Stimulated activated CD4-positive, alpha-beta T cell treated with anti-CD3 and anti-CD28 coated beads, TNF-alpha, amount 100 ng/mL, for 48 hours (primary cell): ENCODE data around the gene KDM3A.

Source experiments
- DNase-seq, 3 donors: peaks; one replicate each; pipeline ENCODE4 v3.0.0-alpha.2; 2020; ENCODE audit warnings: low read depth in 3 of 3

KDM3A gene, protein sequence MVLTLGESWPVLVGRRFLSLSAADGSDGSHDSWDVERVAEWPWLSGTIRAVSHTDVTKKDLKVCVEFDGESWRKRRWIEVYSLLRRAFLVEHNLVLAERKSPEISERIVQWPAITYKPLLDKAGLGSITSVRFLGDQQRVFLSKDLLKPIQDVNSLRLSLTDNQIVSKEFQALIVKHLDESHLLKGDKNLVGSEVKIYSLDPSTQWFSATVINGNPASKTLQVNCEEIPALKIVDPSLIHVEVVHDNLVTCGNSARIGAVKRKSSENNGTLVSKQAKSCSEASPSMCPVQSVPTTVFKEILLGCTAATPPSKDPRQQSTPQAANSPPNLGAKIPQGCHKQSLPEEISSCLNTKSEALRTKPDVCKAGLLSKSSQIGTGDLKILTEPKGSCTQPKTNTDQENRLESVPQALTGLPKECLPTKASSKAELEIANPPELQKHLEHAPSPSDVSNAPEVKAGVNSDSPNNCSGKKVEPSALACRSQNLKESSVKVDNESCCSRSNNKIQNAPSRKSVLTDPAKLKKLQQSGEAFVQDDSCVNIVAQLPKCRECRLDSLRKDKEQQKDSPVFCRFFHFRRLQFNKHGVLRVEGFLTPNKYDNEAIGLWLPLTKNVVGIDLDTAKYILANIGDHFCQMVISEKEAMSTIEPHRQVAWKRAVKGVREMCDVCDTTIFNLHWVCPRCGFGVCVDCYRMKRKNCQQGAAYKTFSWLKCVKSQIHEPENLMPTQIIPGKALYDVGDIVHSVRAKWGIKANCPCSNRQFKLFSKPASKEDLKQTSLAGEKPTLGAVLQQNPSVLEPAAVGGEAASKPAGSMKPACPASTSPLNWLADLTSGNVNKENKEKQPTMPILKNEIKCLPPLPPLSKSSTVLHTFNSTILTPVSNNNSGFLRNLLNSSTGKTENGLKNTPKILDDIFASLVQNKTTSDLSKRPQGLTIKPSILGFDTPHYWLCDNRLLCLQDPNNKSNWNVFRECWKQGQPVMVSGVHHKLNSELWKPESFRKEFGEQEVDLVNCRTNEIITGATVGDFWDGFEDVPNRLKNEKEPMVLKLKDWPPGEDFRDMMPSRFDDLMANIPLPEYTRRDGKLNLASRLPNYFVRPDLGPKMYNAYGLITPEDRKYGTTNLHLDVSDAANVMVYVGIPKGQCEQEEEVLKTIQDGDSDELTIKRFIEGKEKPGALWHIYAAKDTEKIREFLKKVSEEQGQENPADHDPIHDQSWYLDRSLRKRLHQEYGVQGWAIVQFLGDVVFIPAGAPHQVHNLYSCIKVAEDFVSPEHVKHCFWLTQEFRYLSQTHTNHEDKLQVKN (N-terminal part only)

GRCh38 chr2:86440631-86441391 is at the start of gene KDM3A:
Gene KDM3A (plus strand): TSS chr2:86441371. CDS start chr2:86442048, 677 bp downstream.
- peak; percentile 98 to 99 (median 98) for DNase-seq

DNA sequence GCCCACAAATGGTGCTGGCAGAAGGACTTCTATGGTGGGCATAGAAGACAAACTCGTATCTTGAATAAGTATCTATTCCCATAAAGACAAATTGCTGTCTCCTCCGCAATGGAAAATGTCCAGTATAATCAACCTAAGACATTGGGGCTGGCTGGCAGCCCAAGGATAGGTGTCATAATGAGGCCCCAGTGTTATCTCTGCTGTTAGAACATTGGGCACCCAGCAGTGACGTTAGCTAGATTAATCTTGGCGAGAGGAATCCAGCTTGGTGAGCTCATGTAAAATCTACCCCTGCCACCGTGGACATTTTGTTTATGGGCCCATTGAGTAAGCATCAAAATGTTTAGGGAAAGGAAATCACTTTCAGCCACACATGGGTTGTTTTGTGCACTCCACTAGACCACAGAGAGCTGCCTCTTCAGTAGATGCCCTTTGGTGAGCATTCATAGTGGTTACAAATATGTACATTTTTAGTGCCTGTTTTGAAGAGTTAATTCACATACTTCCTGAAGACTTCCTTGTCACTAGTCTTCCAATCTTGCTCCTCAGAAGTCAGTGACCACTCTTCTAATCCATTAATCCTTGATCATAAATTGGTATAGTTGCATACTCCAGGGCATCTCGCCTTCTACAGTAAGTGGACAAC is 48.2 kb upstream of the KDM3A start:
- no peak for DNase-seq

DNA sequence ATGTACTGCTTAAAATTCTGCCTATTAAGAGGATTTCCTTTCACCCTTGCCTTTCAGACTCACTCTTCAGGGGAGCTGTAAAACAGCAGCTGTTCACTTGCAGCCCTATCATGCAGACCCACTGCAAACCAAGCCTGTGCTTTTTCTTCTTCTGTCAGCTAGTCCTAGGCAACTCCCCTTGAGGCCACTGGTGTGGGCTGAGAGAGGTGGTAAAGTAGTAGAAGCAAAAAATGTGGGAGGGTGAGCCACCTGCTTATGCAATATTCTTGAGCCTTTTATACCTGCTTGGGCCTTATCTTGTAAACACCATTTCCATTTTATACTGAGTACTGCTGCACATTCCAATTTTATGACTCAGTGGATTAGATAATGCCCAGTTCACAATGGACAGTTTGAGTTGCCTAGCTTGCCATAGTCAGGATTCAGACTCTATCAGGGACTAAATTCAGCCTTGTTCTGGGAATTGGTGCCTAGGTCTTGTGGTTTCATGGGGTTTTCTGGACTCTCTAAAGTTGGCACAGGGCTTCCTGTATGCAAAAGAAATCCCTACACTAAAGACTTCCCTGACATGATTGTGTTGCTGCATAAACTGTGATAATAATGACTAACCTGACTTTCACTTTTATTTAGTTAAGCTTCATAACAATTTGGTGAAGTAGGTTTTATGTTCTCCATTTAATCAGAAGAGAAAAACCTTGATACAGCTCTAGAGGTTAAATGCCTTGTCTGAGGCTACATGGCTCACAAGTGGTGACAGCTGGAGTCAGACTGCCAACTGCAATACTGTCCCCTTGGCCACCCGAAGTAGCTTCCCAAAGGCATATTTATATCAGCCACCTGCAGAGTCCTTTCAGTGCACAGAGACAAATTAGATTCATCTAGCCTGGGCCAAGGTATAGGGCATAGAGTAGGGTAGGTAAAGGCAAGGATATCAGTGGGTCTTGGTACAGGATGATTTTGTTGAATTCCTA is 47.4 kb upstream of the KDM3A start:
- no peak for DNase-seq

- DNase-seq, result no peak
These were observed 44.8 kb upstream of the KDM3A start for GRCh38 chr2:86396291-86396785.

GRCh38 chr2:86397986-86398385 is 43.2 kb upstream of the KDM3A start:
- no peak for DNase-seq

DNA sequence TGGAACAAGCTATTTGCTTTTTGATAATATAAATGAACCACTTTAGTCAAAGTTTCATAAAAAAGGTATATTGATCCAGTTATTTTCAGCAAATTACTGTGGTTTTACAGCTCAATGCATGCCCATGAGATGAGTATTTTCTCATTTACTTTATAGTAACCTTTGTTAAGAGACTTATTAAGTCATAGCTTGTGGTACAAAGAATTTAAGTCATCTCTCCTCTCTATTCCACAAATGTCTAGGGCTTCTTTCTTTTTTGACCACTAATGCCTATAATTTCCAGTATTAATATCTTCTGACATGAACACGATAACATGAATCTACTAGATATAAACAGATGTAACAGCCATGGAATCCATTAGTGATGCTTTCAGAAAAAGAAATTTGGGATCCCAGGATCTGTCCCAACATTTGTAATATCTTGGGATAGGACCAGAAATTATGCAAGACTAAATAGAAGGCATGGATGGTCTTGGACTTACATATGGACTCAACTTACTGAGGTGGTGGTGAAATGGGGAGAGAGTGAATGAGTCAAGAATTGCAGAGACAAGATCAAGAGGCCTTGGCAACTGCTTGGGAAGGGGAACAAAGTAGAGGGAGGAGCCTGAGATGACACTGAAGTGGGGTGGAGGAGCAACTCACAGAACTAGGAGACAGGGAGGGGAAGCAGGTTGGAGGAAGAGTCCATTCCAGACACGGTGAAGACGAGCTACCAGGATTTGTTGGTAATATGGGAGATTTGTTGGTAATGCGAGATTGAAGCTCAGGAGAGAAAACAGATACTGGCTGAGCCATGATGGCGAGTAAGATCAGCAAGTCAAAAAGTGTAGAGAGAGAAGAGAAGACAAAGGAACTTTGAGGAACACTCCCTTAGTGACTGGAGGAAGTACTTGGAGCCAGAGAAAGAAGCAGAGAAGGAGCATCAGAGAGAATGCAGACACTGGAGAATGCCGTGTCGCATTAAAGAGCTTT is 42.4 kb upstream of the KDM3A start:
- DNase-seq, result no peak

DNA sequence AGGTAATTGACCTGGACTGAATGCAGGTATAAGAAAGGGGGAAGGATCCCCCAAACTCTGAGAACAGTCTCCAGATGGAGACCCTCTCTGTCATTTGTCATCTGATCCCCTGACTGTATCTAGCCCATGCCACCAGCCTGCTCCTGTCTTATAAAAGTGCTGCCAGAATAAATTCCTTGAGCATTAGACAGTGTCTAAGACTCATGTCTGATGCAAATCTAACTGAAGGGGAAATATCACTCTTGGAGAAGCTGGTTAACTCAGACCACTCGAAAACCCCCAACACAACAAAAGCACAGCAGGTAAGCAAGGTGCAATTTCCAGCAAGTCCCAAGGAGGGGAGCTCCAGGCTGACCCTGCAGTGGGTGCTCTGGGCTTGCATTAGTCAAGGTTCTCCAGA is 40.9 kb upstream of the KDM3A start:
- DNase-seq, result no peak

DNA sequence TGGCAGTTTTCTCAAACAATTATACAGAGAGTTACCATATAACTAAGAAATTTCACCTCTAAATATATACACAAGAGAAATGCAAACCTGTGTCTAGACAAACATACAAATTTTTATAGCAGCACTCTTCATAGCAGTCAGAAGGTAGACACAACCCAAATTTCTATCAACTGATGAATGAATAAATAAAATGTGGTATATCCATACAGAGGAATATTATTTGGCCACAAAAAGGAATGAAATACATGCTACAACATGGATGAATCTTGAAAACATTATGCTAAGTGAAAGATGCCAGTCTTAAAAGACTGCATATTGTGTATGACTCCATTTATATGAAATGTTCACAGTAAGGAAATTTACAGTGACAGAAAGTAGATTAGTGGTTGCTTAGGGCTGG is 30.6 kb upstream of the KDM3A start:
- no peak for DNase-seq

- no peak for DNase-seq
These were observed 29.8 kb upstream of the KDM3A start for GRCh38 chr2:86411396-86411795.

GRCh38 chr2:86412007-86412406 is 29.2 kb upstream of the KDM3A start:
- no peak for DNase-seq

DNA sequence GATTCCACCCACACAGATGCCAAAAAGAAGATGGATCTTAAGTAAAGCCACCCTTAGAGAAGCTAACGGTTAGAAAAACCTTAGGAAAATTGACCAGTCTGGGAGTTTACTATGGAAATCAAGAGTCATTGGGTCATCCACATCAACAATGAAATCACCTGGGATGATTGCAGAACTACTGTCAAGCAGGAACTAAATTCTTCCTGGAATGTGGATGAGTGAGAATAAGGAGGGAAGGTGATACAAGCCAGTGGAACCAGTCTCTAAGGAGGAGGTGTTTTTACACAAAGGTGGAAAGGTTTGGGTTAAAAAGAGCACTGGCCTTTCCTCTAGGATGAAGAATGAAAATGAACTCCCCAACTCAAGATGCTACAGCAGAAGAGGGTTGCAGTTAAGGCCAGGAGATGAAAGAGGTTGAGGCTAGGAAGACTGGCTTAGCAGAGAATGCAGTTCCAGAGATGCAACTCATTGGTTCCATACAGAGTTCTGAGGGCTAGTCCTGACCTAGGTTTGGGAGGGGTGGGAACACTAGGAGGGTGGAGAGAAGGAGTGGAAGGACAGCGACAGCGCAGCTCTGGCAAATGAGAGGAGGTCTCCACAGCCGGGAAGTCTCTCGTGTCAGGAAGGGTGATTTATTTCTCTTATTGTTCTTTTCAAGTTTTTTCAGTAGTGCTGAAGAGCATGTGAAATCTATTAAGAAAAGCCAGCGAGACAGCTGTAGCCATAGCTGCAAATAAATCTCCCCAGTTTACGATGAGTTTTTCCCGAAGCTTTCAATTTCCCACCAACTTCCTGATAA is 27.7 kb upstream of the KDM3A start:
- no peak for DNase-seq

- DNase-seq, result no peak
These were observed 26.2 kb upstream of the KDM3A start for GRCh38 chr2:86414996-86415395.

- no peak for DNase-seq
These were observed 25.0 kb upstream of the KDM3A start for GRCh38 chr2:86416146-86416545.

DNA sequence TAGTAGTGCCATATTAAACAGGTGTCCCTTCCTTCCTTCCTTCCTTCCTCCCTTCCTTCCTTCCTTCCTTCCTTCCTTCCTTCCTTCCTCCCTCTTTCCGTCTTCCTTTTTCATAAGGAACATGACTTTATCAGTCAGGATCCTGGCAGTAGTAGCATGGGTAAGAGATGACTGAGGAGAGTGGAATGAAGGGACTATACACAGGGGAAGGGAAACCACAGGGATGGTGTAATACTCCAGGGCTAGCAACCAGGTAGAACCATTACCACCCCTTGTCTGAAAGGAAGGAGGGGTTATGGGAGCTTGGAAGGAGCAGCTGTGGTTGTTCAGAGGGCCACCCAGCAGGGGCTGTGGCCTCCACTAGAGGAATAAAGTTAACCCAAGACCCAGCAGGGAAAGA is 23.2 kb upstream of the KDM3A start:
- no peak for DNase-seq

GRCh38 chr2:86420913-86421312 is 20.3 kb upstream of the KDM3A start:
- no peak for DNase-seq

DNA sequence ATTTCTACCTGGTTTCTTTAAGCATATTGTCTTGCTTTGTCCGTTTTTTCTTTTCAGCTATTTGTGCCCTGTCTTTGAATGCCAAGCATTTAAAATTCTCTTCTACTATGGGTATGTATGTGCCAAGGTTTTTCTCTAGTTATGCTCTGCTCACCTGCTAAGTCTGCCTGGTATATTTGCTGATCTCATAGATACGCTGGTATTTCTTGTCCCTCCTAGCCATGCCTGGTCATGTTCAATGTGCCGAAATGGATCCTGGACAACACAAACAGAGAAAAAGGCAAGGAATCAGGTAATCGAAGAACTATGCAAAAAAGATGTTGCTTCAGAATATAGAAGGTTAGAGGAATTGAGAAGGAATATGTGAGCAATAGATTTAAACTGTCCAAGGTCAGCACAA is 14.9 kb upstream of the KDM3A start:
- DNase-seq, result no peak

GRCh38 chr2:86429335-86429734 is 11.8 kb upstream of the KDM3A start:
- no peak for DNase-seq
